Measurements from ENCODE around the gene CUL4A. TPM values are rescaled to one million over a fixed set of nuclear protein-coding genes. Genes with fewer than 3 reads are reported as not detected.

The CUL4A gene
- total and polyA plus RNA-seq, 7 donors: 75.4 to 180 (median 135) TPM

- intact Hi-C loops (cut with DNase I): no loop called here
- H3K36me3 ChIP-seq (ENCODE audit: insufficient read depth in 1 of 2, low read depth in 1 of 2): peaks cover 0 to 23% of the 10 kb centered on the region in 2 donors
- H3K27ac ChIP-seq: no peak overlapping the region
- no peak for TF ChIP-seq CTCF (IDR thresholded peaks at IDR 0.05)
- H3K27me3 ChIP-seq (ENCODE audit: insufficient read depth in 3 of 3, low read length in 2 of 3): peaks cover 0 to 10% (median 8%) of the 10 kb centered on the region in 3 donors
- no peak for DNase-seq
- 88 to 92% (median 89%) methylated on average over 10 of the region's 10 CpGs for WGBS, 3 donors
- H3K4me3 ChIP-seq: no peak overlapping the region
- ATAC-seq: no peak
- H3K4me1 ChIP-seq: no peaks in the 10 kb centered on the region
- no peaks in the 10 kb centered on the region for H3K9me3 ChIP-seq
Observed at GRCh38 chr13:113167155-113167554, 42.3 kb upstream of the CUL4A start.

- no peak overlapping the region for H3K4me3 ChIP-seq
- H3K9me3 ChIP-seq: no peaks in the 10 kb centered on the region
- DNase-seq (no peak), ATAC-seq (no peak)
- peaks cover 0 to 10% (median 8%) of the 10 kb centered on the region in 3 donors for H3K27me3 ChIP-seq (ENCODE audit: insufficient read depth in 3 of 3, low read length in 2 of 3)
- H3K27ac ChIP-seq: no peak overlapping the region
- 97 to 100% (median 99%) methylated on average over 3 of the region's 3 CpGs for WGBS, 3 donors
- TF ChIP-seq CTCF (IDR thresholded peaks at IDR 0.05): no peak
- H3K36me3 ChIP-seq (ENCODE audit: insufficient read depth in 1 of 2, low read depth in 1 of 2): peaks cover 0 to 28% of the 10 kb centered on the region in 2 donors
- intact Hi-C loops (cut with DNase I): no loop called here
- H3K4me1 ChIP-seq: no peaks in the 10 kb centered on the region
Observed at GRCh38 chr13:113167575-113167974, 41.8 kb upstream of the CUL4A start.

GRCh38 chr13:113168211-113168610, 41.2 kb upstream of the CUL4A start:
- no peaks in the 10 kb centered on the region for H3K9me3 ChIP-seq
- ATAC-seq (no peak), DNase-seq (no peak)
- H3K27me3 ChIP-seq (ENCODE audit: insufficient read depth in 3 of 3, low read length in 2 of 3): peaks cover 0 to 4% (median 4%) of the 10 kb centered on the region in 3 donors
- 88 to 96% (median 91%) methylated on average over 7 of the region's 7 CpGs for WGBS, 3 donors
- H3K4me3 ChIP-seq: no peak overlapping the region
- peaks cover 0 to 29% of the 10 kb centered on the region in 2 donors for H3K36me3 ChIP-seq (ENCODE audit: insufficient read depth in 1 of 2, low read depth in 1 of 2)
- no peak overlapping the region for H3K27ac ChIP-seq
- no peaks in the 10 kb centered on the region for H3K4me1 ChIP-seq
- TF ChIP-seq CTCF (IDR thresholded peaks at IDR 0.05): no peak
- intact Hi-C loops (cut with DNase I): no loop called here

GRCh38 chr13:113169277-113170272, 39.8 kb upstream of the CUL4A start:
- no peaks in the 10 kb centered on the region for H3K4me1 ChIP-seq
- no peak overlapping the region for H3K27ac ChIP-seq
- ATAC-seq (peak in 2 of 4 donors; percentile 8 to 32), DNase-seq (no peak)
- H3K4me3 ChIP-seq: no peak overlapping the region
- H3K27me3 ChIP-seq (ENCODE audit: insufficient read depth in 3 of 3, low read length in 2 of 3): no peaks in the 10 kb centered on the region
- intact Hi-C loops (cut with DNase I): no loop called here
- no peak for TF ChIP-seq CTCF (IDR thresholded peaks at IDR 0.05)
- H3K36me3 ChIP-seq (ENCODE audit: insufficient read depth in 1 of 2, low read depth in 1 of 2): peaks cover 0 to 41% of the 10 kb centered on the region in 2 donors
- H3K9me3 ChIP-seq: no peaks in the 10 kb centered on the region
- 85 to 93% (median 93%) methylated on average over 13 of the region's 13 CpGs for WGBS, 3 donors
